HG03378 (cell line): ENCODE data around the gene TBXAS1.

Experiments used
- ATAC-seq: cut with Tn5 transposase; IDR thresholded peaks from one replicate; pipeline ENCODE4 v1.9.1; 2021; ENCODE audit warnings: mild to moderate bottlenecking, moderate library complexity; ENCODE audit not compliant: unreplicated experiment

Gene TBXAS1

DNA sequence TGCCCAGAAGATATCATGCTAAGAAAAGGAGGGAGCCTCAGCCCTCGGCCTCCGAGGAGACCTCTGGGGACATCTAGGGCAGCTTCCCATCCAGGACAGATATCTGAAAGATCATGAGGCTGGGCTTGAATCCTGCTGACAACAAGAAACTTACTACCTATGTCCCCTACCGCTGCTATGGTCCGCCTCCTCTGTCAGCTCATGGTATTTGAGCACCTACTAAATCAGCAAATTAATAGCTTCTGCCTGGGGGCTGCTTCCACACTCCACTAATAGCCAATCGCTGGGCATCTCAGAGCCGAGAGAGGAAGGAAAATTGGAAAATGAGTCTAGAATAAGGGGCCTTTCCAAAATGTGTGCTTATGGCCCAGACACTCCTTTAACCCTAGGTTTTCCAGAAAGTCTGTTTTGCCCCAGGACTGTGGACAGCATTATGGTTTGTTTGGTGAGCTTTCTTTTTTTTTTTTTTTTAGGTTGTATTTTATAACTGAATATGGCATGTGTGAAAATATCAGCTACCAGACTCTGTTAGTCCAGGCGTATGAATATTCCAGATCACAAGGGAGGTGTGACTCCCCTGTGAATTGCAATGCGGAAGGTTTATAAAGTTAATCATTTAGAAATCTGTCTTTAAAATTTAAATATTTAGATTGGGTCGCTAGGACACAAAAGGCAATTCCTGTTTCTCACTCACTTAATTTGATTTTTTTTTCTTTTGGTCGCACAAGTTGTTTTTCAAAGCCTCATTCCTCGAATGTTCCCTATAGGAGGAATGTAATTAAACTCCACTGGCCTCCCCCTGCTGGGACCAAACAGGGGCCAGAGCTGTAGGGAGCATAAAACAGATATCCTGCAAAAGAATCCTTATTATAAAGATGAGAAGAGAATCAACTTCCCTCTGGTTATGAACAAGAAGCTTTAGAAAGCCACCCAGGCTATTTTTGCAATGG, 144.3 kb downstream of the TBXAS1 start:
- no peak for ATAC-seq

- ATAC-seq: no peak
These were observed 145.2 kb downstream of the TBXAS1 start for GRCh38 chr7:139974179-139974811.

DNA sequence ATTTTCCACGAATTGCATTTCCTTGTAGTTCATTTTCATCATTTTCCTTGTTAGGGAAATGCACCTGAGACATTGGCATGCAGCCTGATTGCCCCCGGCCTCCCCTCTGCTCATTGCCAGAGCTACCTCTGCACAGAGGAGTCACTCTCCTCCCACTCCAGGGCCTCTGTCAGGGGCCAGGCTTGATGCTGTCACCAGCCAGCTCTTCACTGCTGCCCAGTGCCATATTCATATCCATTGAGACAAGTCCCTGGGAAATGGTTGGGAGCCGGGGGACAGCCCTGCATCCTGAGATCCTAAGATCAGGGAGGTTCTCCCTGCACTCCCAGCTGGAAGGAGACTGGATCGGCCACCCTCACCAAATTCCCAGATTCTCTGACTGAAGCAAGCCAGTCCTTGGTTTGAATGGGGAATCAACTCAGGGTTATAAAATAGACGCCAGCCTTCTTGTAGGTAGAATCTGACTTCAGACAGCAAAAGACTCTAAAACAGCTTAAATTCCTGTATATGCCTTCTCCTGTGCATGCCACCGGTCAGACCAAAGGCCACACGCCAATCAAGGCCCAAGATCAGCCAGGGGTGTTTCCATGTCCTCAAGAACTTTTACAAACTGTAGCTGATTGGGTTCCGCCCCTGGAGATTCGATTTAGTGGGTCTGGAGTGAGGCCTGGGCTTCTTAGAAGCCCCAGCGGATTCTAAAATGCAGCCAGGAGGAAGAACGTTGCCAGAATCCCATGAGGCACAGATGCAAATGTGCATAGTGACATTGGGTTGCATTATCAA, 147.2 kb downstream of the TBXAS1 start:
- ATAC-seq: no peak

DNA sequence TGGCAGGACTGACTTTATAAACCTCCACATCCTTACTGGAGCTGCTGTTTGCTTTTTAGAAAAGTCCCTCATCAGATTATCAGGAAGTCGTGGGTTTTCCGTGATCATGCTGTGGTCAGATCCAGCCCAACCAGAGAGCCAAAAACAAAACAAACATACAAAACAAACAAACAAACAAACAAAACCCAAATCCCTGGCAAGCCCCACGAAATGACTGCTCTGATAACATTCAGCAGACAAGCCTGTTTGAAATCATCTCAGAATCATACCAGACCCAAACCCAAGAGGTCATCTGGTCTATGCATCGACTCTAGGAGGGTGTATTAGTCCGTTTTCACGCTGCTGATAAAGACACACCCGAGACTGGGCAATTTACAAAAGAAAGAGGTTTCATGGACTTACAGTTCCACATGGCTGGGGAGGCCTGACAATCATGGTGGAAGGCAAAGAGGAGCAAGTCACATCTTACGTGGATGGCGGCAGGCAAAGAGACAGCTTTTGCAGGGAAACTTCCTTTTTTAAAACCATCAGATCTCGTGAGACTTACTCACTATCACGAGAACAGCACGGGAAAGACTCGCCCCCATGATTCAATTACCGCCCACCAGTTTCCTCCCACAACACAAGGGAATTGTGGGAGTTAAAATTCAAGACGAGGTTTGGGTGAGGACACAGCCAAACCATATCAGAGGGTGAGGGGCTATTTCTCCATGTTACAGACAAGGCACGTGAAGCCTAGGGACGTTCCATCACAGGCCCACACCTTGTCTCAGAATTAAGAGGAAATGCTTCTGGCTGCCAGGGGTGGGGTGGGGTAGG, 148.0 kb downstream of the TBXAS1 start:
- no peak for ATAC-seq

DNA sequence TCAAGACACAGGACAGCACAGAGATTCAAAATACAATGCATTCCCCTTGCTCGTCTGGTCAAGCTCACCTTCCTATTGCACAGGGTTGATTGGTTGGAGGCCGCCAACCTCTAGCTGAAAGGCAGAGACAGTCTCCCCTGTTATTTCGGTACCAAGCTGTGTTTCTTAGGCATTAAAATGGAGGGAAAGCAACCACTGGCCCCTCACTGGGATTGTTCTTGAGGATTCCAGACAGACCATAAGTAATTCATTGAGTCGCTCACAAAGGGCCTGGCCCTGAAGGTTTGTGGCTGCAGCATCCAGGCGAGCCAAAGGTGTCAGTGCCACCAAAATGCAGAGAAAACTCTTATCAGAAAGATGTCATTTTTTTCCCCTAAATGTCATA, 152.4 kb downstream of the TBXAS1 start:
- no peak for ATAC-seq

- ATAC-seq: no peak
These were observed 154.2 kb downstream of the TBXAS1 start for GRCh38 chr7:139982927-139983920.

- ATAC-seq: no peak
These were observed 155.8 kb downstream of the TBXAS1 start for GRCh38 chr7:139984642-139985539.

- no peak for ATAC-seq
These were observed 156.7 kb downstream of the TBXAS1 start for GRCh38 chr7:139985811-139986210.

DNA sequence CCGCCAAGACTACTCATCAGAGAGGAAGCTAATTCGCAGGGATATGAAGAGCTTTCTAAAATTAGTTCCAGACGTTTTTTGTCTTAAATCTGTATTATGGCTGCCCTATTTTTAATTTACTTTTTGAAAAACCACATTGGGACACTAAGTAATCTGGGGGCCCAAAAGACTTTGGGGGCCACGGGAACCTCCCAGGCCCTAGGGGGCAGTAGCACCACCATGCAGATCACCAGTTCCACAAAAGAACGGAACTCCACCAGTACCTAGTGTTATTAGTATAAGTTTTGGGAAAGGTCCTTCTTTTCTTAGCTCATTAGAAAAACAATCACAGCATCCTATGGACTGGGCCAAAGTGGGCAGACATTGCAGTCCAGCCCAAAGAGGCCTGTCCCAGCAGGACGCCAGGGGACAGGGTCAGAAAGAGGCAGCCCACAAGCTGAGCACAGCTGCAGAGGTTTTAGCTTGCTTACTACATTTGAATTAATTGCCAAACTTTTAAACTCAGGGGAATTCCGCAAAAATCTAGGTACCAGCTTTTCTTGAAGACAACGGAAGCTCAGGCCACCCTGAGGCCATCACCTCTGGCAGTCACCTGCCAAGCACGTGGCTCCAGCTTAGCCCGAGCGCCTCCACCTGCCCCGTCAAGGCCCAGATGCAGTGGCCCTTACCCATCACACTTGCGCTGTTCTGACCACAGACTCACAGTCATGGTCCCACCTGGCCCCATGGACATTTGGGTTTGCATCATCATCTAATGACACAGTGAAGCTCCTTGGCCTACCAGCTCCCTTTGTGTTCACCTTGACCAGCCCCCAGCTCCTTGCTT, 158.8 kb downstream of the TBXAS1 start:
- no peak for ATAC-seq

DNA sequence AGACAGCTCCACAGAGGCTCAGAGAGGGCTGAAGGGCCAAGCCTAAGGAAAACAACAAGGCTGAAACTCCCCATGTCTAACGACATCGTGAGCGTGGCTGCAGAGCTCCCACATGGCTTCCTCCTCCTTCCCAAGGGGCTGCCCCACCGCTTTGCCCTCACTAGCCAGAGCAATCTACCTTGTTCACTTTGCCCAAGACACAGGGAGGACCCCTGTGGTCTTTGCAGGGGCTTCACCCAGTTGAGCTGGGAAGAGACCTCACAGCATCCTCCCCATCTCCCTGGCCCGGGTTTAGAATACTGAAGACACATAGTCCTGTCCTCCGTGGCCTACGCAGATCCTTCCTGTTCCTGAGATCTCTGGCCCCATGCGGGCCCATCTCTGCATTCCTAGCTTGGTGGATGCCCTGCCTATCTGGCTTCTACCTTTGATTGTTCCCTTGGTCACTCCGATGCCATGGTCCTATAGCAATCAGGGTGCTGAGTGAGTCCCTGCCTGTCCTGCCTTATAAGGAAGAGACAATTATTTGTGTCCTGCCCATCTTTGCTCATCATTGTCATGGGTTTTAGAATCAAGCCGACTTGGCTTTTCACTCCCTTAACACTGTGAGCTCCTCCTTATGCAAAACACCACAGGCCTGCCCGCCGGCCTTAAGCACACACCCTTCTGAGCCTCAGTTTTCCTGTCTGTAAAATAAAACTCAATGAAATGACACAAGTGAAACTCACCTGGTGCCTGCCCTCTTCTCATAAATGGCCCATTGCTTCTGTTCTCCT, 160.5 kb downstream of the TBXAS1 start:
- ATAC-seq: no peak

DNA sequence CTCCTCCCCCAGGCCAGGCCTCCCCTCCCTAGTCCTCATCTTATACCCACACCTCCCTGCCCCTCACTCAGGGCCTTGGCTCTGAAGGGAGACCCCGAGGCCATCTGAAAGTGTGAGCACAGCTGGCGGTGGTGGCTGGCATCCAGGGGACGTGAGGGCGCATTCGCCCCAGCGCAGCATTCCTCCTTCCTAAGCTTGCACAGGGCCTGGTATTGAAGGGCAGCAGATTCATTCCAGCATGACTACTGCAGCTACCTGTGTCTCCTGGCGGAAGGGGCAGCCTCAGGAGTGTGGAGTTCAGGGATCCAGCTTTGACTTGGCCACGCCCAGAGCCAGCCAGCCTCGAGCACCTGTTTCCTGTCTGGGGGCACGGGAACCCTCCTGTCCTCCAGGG, 161.1 kb downstream of the TBXAS1 start:
- no peak for ATAC-seq

GRCh38 chr7:139990571-139991268, 161.7 kb downstream of the TBXAS1 start:
- ATAC-seq: no peak

GRCh38 chr7:139991269-139991666, 162.2 kb downstream of the TBXAS1 start:
- ATAC-seq: no peak

- ATAC-seq: no peak
These were observed 162.8 kb downstream of the TBXAS1 start for GRCh38 chr7:139991911-139992310.

DNA sequence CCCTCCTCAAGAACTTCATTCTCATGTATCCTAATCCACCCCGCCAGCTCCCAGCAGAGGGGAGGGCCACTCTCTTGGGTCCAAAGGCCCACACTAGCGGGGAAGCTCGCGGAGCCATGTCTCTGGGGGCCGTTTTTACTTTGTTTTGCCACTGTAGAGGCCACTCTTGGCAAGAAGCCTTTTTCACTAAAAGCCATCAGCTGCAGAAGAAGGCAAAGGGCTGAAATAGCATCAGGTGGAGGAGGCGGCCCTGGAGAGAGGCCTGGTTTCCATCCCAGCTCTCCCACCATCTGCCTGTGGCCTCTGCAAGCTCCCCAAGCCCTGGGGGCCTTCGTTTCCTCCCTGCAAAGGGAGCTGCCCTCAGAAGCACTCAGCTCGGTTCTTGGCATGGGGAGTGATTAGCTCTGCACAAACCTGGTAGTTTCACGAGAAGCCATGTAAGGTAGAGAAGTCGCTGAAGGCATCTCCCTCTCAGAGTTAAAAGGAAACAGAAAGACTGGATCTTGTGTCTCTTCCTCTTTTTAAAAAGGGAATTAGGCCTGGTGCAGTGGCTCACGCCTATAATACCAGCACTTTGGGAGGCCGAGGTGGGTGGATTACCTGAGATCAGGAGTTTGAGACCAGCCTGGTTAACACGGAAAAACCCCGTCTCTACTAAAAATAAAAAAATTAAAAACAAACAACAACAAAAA, 163.4 kb downstream of the TBXAS1 start:
- ATAC-seq: no peak

GRCh38 chr7:139993169-139993568, 164.1 kb downstream of the TBXAS1 start:
- ATAC-seq: no peak
